ENCODE measurements around the gene PCDHAC1.

GRCh38 chr5:140962190-140962589 is 36.1 kb downstream of the PCDHAC1 start:
- TF ChIP-seq ZNF274 (IDR thresholded peaks at IDR 0.05; ENCODE audit: low read depth, low read length) (no peak), YY1 (IDR thresholded peaks at IDR 0.05; ENCODE audit: insufficient read depth, insufficient read length) (no peak)

Data from NT2/D1 (cell line).